ENCODE data around the gene EXD3.

EXD3 gene

DNA sequence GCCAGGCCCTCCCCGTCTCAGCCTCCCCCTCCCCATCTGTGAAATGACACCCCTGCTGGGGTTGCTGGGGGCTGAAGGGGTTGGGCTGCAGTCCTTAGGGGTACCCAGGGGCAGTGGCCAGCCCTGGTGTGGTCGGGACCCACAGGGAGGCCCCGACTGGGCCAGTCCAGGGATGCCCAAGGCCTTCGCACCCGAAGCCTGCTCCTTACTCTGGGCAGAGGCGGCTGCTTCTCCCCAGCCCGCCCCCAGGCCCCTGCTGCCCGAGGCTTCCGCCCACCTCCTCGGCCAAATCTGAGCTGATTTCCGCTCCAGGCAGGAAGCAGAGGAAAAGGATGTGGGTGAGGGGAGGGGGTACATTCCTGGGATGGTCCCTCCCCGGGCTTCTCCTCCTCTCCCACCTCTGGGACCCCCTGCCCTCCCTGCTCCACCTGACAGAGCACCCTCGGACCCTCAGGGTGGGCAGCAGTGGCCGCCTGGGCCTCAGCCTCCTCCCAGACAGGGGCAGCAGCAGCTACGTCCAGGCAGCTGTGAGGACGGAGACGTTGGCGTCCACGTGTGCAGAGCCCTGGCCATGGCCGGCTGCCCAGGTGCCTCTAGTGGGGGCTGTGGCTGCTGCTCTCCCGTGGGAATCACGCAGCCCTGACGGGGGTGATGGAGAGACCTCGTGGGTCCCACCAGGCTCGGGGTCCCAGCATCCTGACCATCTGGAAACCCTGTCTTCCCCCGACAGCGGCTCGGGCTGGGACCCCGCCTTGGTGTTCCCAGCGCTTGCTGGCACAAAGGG, 116.7 kb downstream of the EXD3 start:
- no peak overlapping the region for H3K9ac ChIP-seq (ENCODE audit: low read length)
- H3K27me3 ChIP-seq (ENCODE audit: control insufficient read depth in 1 of 2, insufficient read depth in 2 of 2, low read length in 2 of 2): peaks cover 18 to 60% of the 10 kb centered on the region in 2 donors

DNA sequence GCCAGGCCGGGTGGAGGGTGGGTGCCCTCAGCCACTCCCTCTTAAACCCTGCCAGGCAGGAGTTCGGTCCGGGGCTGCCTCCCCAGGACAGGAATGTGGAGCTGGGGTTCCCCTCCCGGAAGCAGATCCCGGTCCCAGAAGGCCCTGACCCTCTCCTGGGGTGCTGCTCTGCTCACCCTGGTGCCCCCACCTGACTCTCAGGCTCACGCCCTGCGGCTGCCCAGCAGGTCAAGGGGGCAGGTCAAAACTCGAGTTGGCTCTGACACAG, 117.2 kb downstream of the EXD3 start:
- no peaks in the 10 kb centered on the region for H3K36me3 ChIP-seq (ENCODE audit: insufficient read depth, low read length)
- H3K4me1 ChIP-seq (ENCODE audit: insufficient read depth, low read length): peaks cover 14% of the 10 kb centered on the region
- H3K9me3 ChIP-seq (ENCODE audit: low read length): no peaks in the 10 kb centered on the region
- H3K27ac ChIP-seq (ENCODE audit: low read depth, low read length): no peak overlapping the region
- peaks cover 20 to 65% of the 10 kb centered on the region in 2 donors for H3K27me3 ChIP-seq (ENCODE audit: control insufficient read depth in 1 of 2, insufficient read depth in 2 of 2, low read length in 2 of 2)
- no peak overlapping the region for H3K4me3 ChIP-seq (ENCODE audit: low read depth in 1 of 2, low read length in 2 of 2)
- H3K9ac ChIP-seq (ENCODE audit: low read length): no peak overlapping the region

More for the DNA sequence above, 116.7 kb downstream of the EXD3 start:
- Histone ChIP-seq H3K4me1 (ENCODE audit: insufficient read depth, low read length) (peaks cover 12% of the 10 kb centered on the region), H3K4me3 (ENCODE audit: low read depth in 1 of 2, low read length in 2 of 2) (no peak overlapping the region), H3K27ac (ENCODE audit: low read depth, low read length) (no peak overlapping the region), H3K36me3 (ENCODE audit: insufficient read depth, low read length) (no peaks in the 10 kb centered on the region), H3K9me3 (ENCODE audit: low read length) (no peaks in the 10 kb centered on the region)

DNA sequence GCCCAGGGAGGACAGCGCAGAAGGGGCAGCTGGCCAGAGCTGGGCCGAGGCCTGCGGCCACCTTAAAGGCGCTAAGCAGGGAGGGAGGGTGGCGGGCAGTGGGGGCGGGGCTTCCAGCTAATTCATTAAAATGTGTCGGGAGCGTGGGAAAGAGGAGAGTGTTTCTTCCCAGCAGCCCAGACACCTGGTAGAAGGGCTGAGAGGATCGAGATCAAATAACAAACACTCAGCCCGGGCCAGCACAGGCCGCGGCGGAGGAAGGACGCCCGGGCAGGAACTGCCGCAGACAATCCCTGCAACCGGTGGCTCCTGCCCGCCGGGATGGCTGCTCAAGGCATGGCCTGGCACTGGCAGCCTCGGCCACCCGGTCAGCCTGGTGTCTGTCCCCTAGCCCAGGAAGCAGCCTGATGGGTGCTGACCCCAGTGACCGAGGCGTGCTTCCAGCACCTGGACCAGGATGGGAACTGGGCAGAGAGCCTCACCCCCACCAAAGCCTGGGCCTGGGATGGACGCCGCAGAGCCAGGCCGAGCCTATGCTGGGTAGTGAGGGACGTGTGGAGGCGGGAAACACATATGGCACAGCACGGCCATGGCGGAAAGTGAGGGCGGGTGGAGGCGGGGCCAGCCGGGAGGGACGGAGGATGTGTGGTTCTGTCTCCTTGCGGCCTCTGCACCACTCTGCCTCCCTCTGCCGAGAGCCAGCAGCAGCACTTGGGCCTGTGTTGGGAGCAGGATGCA, 117.7 kb downstream of the EXD3 start:
- H3K4me3 ChIP-seq (ENCODE audit: low read depth in 1 of 2, low read length in 2 of 2): no peak overlapping the region
- peaks cover 19% of the 10 kb centered on the region for H3K4me1 ChIP-seq (ENCODE audit: insufficient read depth, low read length)
- no peak overlapping the region for H3K27ac ChIP-seq (ENCODE audit: low read depth, low read length)
- no peaks in the 10 kb centered on the region for H3K36me3 ChIP-seq (ENCODE audit: insufficient read depth, low read length)
- no peak overlapping the region for H3K9ac ChIP-seq (ENCODE audit: low read length)
- peaks cover 25 to 70% of the 10 kb centered on the region in 2 donors for H3K27me3 ChIP-seq (ENCODE audit: control insufficient read depth in 1 of 2, insufficient read depth in 2 of 2, low read length in 2 of 2)
- no peaks in the 10 kb centered on the region for H3K9me3 ChIP-seq (ENCODE audit: low read length)

DNA sequence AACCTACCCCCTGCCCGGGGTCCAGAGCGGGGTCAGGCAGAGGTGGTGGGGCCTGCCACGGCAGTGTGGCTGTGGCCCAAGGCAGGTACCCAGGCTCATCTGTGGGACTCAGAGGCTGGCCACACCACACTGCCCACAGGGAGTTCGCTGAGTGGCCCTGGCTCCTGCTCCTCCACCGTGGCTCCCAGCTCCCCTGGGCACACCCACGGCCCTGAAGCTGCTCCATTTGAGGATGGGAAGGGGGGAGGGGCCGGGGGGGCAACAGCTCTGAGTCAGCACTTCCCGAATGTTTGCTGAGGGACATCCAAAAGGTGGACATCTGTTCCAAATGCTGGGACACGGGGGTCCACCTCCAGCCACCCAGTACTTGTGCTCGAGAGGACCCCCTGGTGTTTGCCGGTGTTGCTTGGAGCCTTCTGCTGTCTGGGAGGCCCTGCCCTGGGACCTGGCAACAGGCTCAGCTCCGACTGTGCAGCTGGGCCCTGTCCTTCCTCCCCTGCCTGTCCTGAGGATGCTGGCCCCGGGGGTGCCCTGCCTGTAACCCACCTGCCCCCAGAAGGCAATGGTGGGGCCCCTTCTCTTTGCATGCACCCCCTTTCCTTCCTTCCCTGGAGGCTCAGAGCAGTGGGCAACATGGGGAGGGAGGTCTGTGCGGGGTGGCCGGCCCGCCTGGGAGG, 118.4 kb downstream of the EXD3 start:
- Histone ChIP-seq H3K27me3 (ENCODE audit: control insufficient read depth in 1 of 2, insufficient read depth in 2 of 2, low read length in 2 of 2) (peaks cover 32 to 77% of the 10 kb centered on the region in 2 donors), H3K36me3 (ENCODE audit: insufficient read depth, low read length) (no peaks in the 10 kb centered on the region), H3K4me3 (ENCODE audit: low read depth in 1 of 2, low read length in 2 of 2) (no peak overlapping the region), H3K9ac (ENCODE audit: low read length) (no peak overlapping the region), H3K4me1 (ENCODE audit: insufficient read depth, low read length) (peaks cover 19% of the 10 kb centered on the region), H3K9me3 (ENCODE audit: low read length) (no peaks in the 10 kb centered on the region), H3K27ac (ENCODE audit: low read depth, low read length) (no peak overlapping the region)

DNA sequence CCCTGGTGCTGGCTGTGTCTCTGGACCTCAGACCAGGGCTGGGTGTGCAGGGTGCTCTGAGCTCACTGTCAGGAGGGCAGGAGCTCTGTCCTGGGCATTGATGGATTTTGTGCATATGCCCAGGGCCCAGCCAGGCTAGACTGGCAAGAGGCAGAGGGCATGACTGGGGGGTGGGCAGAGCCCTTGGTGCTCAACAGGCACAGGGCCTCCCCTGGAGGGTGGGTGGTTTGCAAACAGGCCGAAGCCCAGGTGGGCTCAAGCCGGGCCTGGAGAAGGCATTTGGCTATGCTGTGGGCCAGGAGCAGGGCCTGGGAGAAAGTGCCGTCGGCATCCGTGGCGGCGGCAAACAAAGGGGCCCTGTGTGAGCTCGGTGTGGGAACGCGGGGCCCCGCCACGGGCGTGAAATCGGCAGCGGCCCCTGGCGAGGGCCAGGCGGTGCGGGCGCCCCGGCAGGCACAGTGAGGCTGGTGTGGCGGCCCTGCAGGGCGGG, 119.0 kb downstream of the EXD3 start:
- H3K9me3 ChIP-seq (ENCODE audit: low read length): no peaks in the 10 kb centered on the region
- no peak overlapping the region for H3K4me3 ChIP-seq (ENCODE audit: low read depth in 1 of 2, low read length in 2 of 2)
- H3K36me3 ChIP-seq (ENCODE audit: insufficient read depth, low read length): no peaks in the 10 kb centered on the region
- peaks cover 19% of the 10 kb centered on the region for H3K4me1 ChIP-seq (ENCODE audit: insufficient read depth, low read length)
- H3K27ac ChIP-seq (ENCODE audit: low read depth, low read length): no peak overlapping the region
- H3K27me3 ChIP-seq (ENCODE audit: control insufficient read depth in 1 of 2, insufficient read depth in 2 of 2, low read length in 2 of 2): peaks cover 36 to 79% of the 10 kb centered on the region in 2 donors
- no peak overlapping the region for H3K9ac ChIP-seq (ENCODE audit: low read length)

DNA sequence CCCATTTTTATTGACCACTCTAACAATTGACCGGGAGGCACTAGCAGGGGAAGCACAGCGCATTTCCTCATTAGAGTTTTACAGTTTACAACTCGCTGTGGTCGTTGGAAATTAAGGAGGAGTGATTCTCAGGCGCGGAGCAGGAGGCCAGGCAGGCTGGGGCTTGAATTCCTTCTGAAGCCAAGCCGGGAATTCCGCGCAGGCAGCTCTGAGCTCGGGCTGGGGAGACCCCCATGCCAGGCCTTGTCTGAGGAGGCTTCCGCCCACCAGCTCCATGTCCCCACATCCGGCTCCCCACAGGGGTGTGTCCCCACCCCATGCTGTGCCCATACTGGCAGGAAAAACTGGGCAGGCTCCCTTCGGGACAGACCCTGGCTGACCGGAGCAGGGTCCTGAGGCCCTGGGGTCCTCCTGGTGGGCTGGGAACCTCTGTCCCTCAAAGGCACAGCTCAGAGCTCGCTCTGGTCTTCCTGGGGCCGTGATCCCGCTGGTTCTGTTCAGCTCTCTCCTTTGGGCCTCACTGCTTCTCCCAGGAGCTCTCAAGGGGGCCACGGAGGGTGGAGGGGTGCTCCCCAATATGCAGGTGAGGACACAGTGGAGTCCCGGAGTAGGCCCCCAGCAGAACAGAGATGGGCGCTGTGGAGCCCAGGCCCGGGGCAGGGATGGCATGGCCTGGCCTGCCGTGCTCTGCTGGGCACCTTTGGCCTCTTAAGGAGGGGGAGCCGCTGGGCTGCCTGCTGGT, 119.6 kb downstream of the EXD3 start:
- Histone ChIP-seq H3K4me1 (ENCODE audit: insufficient read depth, low read length) (peaks cover 19% of the 10 kb centered on the region), H3K9ac (ENCODE audit: low read length) (no peak overlapping the region), H3K4me3 (ENCODE audit: low read depth in 1 of 2, low read length in 2 of 2) (no peak overlapping the region), H3K27ac (ENCODE audit: low read depth, low read length) (no peak overlapping the region), H3K9me3 (ENCODE audit: low read length) (no peaks in the 10 kb centered on the region), H3K36me3 (ENCODE audit: insufficient read depth, low read length) (no peaks in the 10 kb centered on the region), H3K27me3 (ENCODE audit: control insufficient read depth in 1 of 2, insufficient read depth in 2 of 2, low read length in 2 of 2) (peaks cover 43 to 85% of the 10 kb centered on the region in 2 donors)

DNA sequence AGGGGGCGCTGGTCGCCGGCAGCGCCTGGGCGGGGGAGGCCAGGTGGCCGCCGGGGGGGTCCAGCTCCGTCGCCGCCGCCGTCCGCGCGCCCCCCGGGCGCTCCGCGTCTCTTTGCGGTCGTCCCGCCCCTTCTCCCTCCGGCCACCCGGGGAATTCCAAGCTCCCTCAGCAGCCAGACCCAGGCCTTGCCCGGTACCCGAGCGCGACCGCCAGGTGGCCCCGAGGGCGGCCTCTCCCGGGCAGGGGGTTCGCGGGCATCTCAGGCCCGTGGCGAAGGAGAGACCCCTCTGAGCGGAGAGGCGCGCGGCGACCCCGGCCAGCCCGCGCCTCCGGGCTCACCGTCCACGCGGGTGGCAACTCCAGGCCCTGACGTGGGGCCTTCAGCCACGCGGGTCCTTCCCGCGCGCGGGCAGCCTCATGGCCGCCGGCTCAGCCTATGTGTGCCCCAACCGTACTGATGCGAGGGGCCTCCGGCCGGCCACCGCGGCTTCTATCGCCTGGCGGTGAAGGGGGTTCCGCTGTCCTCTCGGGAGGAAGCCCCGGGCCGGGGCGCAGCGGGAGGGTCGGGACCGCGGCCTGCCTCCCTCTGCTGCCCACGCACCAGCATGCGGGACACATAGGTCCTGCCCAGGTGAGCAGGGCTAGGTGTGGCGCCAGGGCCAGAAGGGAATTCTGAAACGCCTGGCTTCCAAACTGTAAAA, 120.4 kb downstream of the EXD3 start:
- Histone ChIP-seq H3K4me3 (ENCODE audit: low read depth in 1 of 2, low read length in 2 of 2) (no peak overlapping the region), H3K27ac (ENCODE audit: low read depth, low read length) (no peak overlapping the region), H3K9me3 (ENCODE audit: low read length) (no peaks in the 10 kb centered on the region), H3K36me3 (ENCODE audit: insufficient read depth, low read length) (no peaks in the 10 kb centered on the region), H3K27me3 (ENCODE audit: control insufficient read depth in 1 of 2, insufficient read depth in 2 of 2, low read length in 2 of 2) (peaks cover 50 to 90% of the 10 kb centered on the region in 2 donors), H3K4me1 (ENCODE audit: insufficient read depth, low read length) (peaks cover 19% of the 10 kb centered on the region), H3K9ac (ENCODE audit: low read length) (no peak overlapping the region)

DNA sequence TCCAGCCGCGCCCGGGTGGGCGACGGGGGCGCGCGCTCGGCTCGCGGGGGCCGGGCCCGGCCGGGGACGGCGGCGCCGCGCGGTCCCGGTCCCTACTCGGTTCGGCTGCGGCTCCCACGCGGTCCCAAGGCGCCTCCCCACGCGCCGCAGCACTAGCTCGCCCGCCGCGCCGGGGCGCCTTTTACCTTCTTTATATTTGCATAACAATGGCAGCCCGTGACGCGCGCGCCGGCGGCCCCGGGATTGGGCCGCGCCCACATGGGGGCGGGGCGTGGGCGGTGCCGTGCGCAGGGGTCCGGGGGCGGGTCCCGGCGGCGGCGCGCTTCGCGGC, 120.9 kb downstream of the EXD3 start, which contains the start of gene NRARP:
TSS of gene NRARP (minus strand) at position 154 of the 331 bp plus-strand sequence. CDS start 343 bp downstream, outside the sequence.
- H3K4me1 ChIP-seq (ENCODE audit: insufficient read depth, low read length): peaks cover 19% of the 10 kb centered on the region
- H3K4me3 ChIP-seq (ENCODE audit: low read depth in 1 of 2, low read length in 2 of 2): peak within 1 kb of the TSS in 1 of 2 donors; percentile 32
- no peak within 1 kb of the TSS for H3K27ac ChIP-seq (ENCODE audit: low read depth, low read length)
- no peak within 1 kb of the TSS for H3K9ac ChIP-seq (ENCODE audit: low read length)
- no peaks in the 10 kb centered on the region for H3K9me3 ChIP-seq (ENCODE audit: low read length)
- H3K27me3 ChIP-seq (ENCODE audit: control insufficient read depth in 1 of 2, insufficient read depth in 2 of 2, low read length in 2 of 2): peaks cover 55 to 90% of the 10 kb centered on the region in 2 donors
- no peaks in the 10 kb centered on the region for H3K36me3 ChIP-seq (ENCODE audit: insufficient read depth, low read length)

DNA sequence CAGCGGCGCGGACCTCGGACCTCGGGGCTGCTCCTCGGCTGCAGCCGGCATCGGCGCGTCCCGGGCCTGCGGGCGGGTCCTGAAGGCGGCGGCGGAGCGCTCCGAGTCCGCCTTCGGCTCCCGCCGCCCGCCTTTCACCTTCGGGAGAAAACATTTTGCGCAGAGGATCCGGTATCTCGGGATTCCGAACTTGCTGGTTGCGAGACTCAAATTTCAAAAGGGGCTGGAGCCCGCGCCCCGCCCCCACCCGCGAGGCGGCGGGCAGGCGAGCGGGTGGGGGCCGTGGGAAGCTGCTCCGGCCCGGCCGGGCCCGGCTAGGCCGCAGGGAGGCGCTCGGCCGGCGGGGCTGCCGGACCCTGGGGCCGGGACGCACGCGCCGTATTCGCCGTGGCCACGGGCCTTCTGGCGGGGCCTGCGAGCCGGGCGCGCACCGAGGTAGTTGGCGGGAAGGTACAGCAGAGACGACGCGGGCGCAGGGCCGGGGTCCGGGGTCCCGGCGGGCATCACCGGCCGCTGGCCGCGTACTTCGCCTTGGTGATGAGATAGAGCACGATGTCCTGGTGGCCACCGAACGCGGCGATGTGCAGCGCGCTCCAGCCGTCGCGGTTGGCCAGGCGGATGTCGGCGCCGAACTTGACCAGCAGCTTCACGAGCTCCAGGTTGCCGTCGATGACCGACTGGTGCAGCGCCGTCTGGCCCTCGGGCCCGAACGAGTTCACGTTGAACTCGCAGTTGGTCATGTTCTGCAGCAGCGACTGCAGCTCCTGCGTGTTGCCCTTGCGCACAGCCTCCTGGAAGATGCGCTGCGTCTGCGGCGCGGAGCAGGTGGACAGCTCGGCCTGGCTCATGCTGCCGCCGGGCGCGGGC, 121.6 kb downstream of the EXD3 start:
- Histone ChIP-seq H3K4me1 (ENCODE audit: insufficient read depth, low read length) (peaks cover 18% of the 10 kb centered on the region), H3K4me3 (ENCODE audit: low read depth in 1 of 2, low read length in 2 of 2) (peak overlapping the region; percentile 6 to 32), H3K9ac (ENCODE audit: low read length) (no peak overlapping the region), H3K9me3 (ENCODE audit: low read length) (no peaks in the 10 kb centered on the region), H3K27ac (ENCODE audit: low read depth, low read length) (no peak overlapping the region), H3K27me3 (ENCODE audit: control insufficient read depth in 1 of 2, insufficient read depth in 2 of 2, low read length in 2 of 2) (peaks cover 62 to 90% of the 10 kb centered on the region in 2 donors), H3K36me3 (ENCODE audit: insufficient read depth, low read length) (no peaks in the 10 kb centered on the region)

DNA sequence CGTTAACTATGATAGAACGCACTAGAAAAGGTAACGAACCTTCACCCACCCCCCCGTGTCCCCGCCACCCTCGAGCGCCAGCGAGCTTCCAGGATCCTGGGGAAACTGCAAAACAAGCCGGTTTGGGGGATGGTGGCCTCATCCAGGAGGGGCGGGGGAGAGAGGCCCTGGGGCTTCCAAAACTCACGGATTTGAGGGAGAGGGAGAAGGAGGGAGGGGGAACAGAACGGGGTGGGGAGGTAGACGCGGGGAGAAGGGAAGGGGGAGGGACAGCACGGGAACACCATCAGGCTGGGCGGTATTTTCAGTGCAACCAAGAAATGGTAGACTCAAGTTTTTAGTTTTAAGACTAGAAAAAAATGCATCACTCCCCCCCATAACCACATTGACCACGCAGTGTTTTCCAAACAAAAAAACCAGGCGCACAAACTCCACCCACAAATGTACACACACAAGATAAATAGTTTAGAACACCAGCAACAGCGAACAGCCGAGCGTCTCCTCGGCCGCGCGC, 122.3 kb downstream of the EXD3 start:
- Histone ChIP-seq H3K36me3 (ENCODE audit: insufficient read depth, low read length) (no peaks in the 10 kb centered on the region), H3K27ac (ENCODE audit: low read depth, low read length) (no peak overlapping the region), H3K4me1 (ENCODE audit: insufficient read depth, low read length) (peaks cover 12% of the 10 kb centered on the region), H3K27me3 (ENCODE audit: control insufficient read depth in 1 of 2, insufficient read depth in 2 of 2, low read length in 2 of 2) (peaks cover 57 to 87% of the 10 kb centered on the region in 2 donors), H3K9ac (ENCODE audit: low read length) (no peak overlapping the region), H3K4me3 (ENCODE audit: low read depth in 1 of 2, low read length in 2 of 2) (peak overlapping the region; percentile 6 to 32), H3K9me3 (ENCODE audit: low read length) (no peaks in the 10 kb centered on the region)
